DOHH2 (cell line): ENCODE data around the gene SV2A.
"Not testable (repeated sequence)": the region's sequence is repeated elsewhere in the genome, so short reads cannot be mapped to it uniquely, and the experiment has no call there.

ENCODE experiments used
- EZH2phosphoT487 ChIP-seq: fragments of 200-600 bp; sonication (generic); IDR thresholded peaks from 2 replicates; pipeline ENCODE4 v1.6.1; 2017; ENCODE audit warnings: borderline replicate concordance, mild to moderate bottlenecking, antibody characterized with exemption, low read length, moderate library complexity, mixed read lengths
- TF ChIP-seq, protein P1 (sequence below): fragments of 200-600 bp; sonication (generic); IDR thresholded peaks from one replicate; pipeline ENCODE4 v1.5.1; 2014; ENCODE audit warnings: antibody characterized with exemption, mild to moderate bottlenecking, low read depth, low read length; ENCODE audit not compliant: poor library complexity, severe bottlenecking

- TF ChIP-seq, protein P1, sequence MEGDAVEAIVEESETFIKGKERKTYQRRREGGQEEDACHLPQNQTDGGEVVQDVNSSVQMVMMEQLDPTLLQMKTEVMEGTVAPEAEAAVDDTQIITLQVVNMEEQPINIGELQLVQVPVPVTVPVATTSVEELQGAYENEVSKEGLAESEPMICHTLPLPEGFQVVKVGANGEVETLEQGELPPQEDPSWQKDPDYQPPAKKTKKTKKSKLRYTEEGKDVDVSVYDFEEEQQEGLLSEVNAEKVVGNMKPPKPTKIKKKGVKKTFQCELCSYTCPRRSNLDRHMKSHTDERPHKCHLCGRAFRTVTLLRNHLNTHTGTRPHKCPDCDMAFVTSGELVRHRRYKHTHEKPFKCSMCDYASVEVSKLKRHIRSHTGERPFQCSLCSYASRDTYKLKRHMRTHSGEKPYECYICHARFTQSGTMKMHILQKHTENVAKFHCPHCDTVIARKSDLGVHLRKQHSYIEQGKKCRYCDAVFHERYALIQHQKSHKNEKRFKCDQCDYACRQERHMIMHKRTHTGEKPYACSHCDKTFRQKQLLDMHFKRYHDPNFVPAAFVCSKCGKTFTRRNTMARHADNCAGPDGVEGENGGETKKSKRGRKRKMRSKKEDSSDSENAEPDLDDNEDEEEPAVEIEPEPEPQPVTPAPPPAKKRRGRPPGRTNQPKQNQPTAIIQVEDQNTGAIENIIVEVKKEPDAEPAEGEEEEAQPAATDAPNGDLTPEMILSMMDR = not testable (repeated sequence)
- not testable (repeated sequence) for TF ChIP-seq EZH2phosphoT487
Observed at GRCh38 chr1:149860684-149861496, 56.8 kb downstream of the SV2A start.
